GM19193 (cell line): ENCODE results near the gene ILF3.

ENCODE experiments used
- POLR2A ChIP-seq: IDR thresholded peaks from 4 replicates; pipeline ENCODE4 v1.6.1; 2011; ENCODE audit not compliant: insufficient read depth, insufficient read length; ENCODE audit errors: extremely low read depth

The ILF3 gene

DNA sequence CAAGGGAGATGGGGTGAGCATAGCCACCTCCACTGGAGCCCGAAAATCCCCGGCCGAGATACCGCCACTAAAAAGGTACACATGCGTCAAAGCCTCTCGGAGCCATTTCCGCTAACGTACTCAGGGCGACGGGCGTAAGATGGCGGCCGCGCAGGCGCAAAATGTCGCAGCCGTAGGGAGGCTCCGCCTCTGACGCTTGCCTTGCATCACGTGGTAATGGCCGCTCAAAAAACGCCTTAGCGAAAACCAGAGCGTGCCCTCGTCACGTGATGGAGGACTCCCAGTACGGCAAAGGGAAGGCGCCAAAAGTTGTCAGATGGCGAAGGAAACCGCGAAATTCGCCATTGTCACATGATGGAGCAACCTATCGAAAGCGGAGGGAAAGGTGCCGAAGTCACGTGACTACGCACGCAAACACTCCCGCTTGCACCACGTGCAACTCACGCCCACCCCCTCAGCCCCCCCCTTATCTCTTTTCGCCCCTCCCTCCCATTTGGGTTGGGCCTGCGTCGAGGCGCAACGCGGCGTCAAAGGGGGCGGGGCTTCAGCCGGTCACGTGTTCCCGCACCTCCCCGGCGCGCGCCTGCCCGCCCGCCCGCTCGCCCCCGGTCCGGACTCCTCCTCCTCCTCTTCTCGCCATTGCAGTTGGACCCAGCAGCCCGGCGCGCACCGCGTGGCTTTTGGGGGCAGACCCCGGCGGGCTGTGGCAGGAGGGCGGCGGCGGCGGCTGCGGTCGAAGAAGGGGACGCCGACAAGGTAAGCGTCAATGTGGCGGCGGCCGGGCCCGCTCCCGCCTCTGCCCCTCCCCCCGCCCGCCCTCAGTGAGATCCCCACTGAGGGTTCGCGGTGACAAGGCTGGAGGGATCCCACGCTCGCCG, at the start of gene ILF3:
ILF3 (plus strand) TSS at position 615 of the 878 bp plus-strand sequence. CDS start 16,260 bp downstream, outside the sequence.
- peak; percentile 93 for TF ChIP-seq POLR2A

DNA sequence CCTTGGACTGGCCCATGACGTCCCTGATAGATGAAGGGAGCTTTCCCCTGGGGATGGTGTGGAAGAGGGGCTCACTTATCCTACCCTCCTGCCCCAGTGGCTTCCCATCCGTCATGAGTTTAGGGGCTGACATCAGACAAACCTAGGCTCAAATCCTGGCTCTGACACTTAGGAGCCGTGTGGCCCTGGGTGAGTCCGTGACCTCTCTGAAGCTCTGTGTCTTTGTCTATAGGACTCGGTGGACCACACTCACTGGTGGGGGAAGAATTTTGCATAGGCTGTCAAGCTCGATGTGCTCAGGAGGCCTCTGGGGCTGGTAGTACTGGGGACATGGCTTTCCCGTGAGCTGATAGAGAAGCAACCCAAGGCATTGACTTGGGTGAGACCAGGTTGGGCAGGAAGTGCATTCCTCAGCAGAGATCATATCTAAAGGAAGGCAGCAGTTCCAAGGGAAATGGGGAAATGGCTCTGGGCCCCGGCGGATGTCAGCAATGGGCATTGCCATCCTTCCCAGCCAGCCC, 49.6 kb upstream of the ILF3 start:
- peak; percentile 62 for TF ChIP-seq POLR2A

DNA sequence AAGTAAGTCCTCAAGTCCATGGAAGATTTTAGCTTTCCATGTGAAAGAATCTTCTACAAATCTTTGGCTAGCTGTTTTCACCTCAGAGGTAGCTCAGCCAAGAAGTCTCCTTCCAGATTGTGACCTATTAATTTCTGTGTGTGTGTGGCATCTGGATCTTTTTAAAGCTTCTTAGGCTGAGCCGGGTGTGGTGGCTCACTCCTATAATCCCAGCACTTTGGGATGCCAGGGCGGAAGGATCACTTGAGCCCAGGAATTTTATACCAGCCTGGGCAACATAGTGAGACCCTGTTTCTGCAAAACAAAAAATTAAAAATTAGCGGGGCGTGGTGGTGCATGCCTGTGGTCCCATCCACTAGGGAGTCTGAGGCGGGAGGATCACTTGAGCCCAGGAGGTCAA, 42.2 kb upstream of the ILF3 start:
- TF ChIP-seq POLR2A = no peak

DNA sequence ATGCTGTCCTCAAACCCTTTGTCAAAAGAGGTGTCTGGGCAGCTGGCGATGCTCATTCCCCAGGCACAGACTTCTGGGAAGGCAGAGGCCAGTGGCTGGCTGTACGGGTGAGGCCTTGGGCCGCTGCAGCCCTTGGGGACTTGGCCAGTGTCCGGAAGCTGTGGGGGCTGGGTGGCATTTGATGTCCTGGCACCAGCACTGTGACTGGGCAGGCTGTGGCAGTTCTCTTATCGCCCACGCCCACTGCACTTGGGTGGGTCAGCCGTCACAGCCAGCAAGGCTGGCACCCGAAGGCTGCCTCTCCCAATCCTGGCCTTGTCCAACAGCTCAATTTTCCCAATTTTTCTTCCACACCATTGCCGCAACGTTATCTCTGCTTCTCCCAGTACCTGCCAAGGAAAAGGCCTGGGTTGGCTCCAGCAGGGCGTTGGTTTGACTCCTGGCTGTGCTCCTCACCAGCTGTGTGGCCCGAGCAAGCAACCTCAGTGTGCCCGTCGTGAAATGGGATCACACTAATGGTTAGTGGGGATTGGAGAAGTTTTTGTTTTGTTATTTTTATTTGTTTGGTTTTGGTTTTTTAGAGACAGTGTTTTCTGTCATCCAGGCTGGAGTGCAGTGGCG, 41.5 kb upstream of the ILF3 start:
- no peak for TF ChIP-seq POLR2A

DNA sequence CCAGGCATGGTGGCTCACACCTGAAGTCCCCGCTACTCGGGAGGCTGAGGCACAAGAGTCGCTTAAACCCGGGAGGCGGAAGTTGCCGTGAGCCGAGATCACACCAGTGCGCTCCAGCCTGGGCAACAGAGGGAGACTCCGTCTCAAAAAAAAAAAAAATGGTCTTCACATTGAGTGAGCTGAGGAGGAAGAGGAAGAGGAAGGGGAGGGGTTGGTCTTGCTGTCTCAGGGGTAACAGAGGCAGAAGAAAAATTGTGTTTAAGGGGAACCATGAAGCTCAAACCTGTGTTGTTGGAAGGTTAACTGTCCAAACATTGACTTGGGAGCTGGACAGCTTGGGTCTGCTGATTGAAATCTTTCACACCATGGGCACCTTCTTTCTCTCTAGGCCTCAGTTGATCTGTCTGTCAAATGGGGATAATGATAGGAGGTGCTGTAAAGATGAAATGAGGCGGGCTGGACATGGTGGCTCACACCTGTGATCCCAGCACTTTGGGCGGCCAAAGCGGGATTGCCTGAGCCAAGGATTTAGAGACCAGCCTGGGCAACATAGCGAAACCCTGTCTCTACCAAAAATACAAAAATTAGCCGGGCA, 38.6 kb upstream of the ILF3 start:
- no peak for TF ChIP-seq POLR2A

DNA sequence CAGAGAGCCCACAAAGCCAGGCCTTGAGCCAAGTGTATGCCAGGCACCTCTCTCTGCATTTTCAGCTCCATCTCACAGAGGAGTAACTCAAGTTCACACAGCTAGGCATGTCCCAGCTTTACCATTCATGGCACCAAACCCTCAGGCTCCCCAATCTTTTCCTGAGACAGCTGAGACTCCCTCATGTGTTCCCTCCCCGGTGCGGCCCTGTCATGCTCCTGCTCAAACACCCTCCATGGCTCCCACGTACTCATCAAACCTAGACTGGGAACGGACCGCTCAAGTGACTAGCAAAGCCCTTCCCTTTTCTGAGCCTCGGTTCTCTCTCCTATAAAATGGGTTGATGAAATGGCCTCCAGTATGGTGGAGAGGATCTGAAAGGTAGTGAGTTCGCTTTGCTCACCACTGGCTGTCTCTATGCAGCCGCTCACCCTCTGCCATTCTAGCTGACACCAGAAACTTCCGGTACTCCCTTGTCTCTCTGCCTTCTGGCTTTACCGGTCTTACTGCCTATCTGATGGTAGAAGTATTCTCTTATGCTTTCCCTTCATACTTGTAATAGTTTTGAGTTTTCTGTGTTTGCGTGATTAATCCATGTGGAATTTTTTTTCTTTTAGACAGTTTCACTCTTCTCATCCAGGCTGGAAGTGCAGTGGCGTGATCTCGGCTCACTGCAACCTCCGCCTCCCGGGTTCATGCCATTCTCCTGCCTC, 36.6 kb upstream of the ILF3 start:
- TF ChIP-seq POLR2A = no peak

DNA sequence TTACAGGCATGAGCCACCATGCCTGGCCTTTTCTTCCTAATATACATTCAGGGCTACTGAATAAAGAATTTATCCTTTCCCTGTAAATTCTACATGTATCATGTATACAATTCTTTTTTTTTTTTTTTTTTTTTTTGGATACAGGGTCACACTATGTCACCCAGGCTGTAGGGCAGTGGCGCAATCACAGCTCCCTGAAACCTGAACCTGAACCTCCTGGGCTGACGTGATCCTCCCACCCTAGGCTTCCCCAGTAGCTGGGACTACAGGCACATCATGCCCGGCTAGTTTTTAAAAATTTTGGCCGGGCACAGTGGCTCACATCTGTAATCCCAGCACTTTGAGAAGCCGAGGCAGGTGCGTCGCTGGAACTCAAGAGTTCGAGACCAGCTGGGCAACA, 35.3 kb upstream of the ILF3 start:
- no peak for TF ChIP-seq POLR2A

DNA sequence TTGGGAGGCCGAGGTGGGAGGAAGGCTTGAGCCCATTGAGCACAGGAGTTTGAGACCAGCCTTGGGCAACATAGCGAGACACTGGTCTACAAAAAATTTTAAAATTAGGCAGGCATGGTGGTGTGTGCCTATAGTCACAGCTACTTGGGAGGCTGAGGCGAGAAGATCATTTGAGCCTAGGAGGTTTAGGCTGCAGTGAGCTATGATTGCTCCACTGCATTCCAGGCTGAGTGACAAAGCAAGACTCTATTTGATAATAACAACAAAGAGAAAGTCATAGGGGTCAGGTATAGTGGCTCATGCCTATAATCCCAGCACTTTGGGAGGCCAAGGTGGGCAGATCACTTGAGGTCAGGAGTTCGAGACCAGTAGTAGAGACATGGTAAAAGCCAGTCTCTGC, 33.4 kb upstream of the ILF3 start:
- TF ChIP-seq POLR2A = no peak

DNA sequence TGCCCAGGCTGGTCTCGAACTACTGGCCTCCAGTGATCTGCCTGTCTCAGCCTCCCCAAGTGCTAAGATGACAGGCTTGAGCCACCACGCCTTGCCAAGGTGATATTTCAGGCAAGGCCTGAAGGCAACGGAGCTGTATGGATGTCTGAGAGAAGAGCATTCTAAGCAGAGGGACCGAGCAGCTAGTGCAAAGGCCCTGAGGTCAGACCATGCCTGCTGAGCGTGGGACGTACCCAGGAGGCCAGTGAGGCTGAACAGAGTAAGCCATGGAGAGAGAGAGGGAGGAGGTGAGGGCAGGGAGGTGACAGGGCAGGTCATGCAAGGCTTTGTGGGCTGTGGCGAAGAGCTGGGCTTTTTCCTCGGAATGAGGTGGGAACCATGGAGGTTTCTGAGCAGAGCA, 32.2 kb upstream of the ILF3 start:
- TF ChIP-seq POLR2A = no peak

DNA sequence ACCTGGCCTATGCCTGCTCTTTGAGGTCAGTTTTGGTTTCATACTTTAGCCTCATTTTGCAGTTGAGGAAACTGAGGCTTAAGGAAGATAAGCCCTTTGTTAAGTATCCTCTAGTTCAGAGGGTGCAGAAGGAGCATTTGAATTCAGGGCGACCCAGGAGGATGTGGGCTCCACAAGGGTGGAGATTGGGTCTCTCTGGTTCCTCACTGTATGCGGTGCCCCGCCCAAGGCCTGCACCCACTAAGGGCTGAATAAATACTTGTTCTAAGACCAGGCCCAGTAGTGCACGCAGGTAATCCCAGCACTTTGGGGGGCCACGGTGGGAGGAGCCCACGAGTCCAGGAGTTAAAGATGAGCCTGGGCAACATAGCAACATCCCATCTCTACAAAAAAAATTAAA, 29.6 kb upstream of the ILF3 start:
- TF ChIP-seq POLR2A = no peak

DNA sequence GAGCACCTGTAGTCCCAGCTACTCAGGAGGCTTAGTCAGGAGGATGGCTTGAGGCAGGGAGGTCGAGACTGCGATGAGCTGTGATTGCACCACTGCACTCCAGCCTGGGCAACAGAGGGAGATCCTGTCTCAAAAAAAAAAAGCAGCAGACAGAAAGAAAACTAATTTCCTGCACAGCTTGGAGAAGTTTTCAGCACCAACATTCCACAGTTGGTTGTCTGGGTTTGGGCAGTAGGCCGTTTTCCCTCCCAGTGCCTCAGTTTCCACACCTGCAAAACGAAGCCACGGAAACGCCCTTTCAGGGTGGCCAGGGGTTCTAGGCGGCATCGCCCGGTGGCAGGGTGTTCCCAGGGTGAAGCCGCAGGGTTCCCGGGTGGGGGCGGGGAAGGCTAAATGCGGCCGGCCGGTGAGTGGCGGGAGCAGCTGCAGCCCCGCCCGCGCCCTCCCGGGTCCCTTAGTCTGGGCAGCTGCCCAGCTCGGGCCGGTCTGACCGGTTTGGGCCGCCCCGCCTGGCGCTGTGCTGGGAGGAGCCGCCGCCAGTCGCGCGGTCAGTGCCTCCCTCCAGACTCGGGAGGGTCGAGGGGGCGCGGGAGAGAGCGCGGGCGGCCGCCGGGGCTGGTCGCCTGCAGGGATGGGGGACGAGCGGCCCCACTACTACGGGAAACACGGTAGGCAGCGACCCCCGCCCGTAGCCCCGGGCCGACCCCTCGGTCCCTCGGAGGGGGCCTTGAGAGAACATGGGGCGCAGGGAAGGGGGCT, 29.0 kb upstream of the ILF3 start, which contains the start of gene SLC44A2:
SLC44A2 (plus strand) TSS at position 551 of the 759 bp plus-strand sequence; CDS start at position 632, 81 bp downstream.
- TF ChIP-seq POLR2A = no peak

DNA sequence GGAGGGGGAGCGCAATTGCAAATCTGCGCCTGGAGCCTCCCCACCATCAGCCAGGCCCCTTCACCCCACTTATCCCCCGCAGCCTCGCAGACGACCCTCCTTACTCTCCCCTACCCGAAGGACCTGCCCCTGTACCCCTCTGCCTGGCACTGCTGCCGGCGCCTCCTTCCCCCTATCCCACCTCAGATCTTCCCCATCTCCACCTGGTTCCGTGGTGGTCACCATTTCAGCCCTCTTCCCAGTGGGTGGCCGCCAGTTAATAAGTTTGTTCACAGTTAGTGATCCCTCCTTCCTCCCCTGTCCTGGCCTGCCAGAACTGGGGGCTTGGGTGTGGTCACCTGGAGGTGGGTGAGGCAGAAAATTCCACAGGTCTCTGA, 28.4 kb upstream of the ILF3 start:
- TF ChIP-seq POLR2A = no peak

DNA sequence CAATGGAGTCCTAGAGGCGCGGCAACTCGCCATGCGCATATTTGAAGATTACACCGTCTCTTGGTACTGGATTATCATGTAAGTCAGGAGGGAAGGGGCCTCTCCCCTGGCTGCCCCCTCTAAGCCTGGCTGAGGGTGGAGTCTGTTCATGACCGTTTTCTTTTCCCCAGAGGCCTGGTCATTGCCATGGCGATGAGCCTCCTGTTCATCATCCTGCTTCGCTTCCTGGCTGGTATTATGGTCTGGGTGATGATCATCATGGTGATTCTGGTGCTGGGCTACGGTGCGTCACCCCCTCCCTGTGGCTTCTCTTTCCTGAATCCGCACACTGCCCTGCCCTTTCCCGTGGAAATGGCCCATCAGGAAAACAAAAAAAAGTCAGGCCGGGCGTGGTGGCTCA, 22.3 kb upstream of the ILF3 start:
- no peak for TF ChIP-seq POLR2A

DNA sequence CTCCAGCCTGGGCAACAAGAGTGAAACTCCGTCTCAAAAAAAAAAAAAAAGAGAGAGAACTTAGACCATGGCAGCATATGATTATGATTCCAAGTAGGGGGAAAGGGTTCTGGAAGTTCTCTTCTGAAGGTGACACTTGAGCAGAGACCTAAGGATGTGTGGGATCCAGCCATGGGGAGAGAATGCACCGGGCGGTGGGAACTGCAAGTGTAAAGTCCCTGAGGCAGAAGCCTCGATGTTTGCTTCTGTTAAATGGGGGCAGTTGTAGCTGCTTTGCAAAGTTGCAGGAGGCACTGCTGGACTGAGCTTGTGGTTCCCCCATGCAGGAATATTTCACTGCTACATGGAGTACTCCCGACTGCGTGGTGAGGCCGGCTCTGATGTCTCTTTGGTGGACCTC, 19.7 kb upstream of the ILF3 start:
- no peak for TF ChIP-seq POLR2A
